Measurements from ENCODE around the gene NPLOC4.
A peak's percentile ranks its signal among the peaks of the same experiment; 100 is the strongest.

The NPLOC4 gene

GRCh38 chr17:81644976-81645952 is 8.4 kb upstream of the NPLOC4 start:
- H2BK5ac ChIP-seq (ENCODE audit: low read length): no peak overlapping the region
- H3K18ac ChIP-seq (ENCODE audit: low read length): no peak overlapping the region
- H3K36me3 ChIP-seq (replicated peaks in 1 of 2; ENCODE audit: control insufficient read depth in 2 of 2, insufficient read depth in 2 of 2, low read length in 2 of 2): peaks cover 0 to 3% of the 10 kb centered on the region in 2 donors
- peak overlapping the region; percentile 84 for H2BK12ac ChIP-seq (ENCODE audit: low read length)
- peak overlapping the region; percentile 84 for H3K9ac ChIP-seq (ENCODE audit: low read depth, low read length, poor library complexity)
- H3K4me3 ChIP-seq (ENCODE audit: low read length in 2 of 2): peak overlapping the region in 1 of 2 donors; percentile 3
- H2AFZ ChIP-seq (ENCODE audit: low read length): no peak overlapping the region
- H3K27me3 ChIP-seq (ENCODE audit: control insufficient read depth in 3 of 3, insufficient read depth in 3 of 3, low read depth in 1 of 3, low read length in 3 of 3): peaks cover 14 to 30% (median 22%) of the 10 kb centered on the region in 3 experiments
- H3K4me1 ChIP-seq (ENCODE audit: control insufficient read depth in 2 of 2, insufficient read depth in 1 of 2, low read depth in 1 of 2, low read length in 2 of 2): peaks cover 0 to 2% of the 10 kb centered on the region in 2 donors
- no CpG with 5 or more reads among the region's 29 CpGs for WGBS, 2 donors (ENCODE audit: extremely low coverage in 2 of 2, insufficient read length in 2 of 2, insufficient replicate concordance in 1 of 2)
- no peak for DNase-seq (ENCODE audit: low spot score)
- H3K4me2 ChIP-seq (ENCODE audit: insufficient read depth, low read length, poor library complexity, severe bottlenecking): no peak overlapping the region
- no peak overlapping the region for H3K4ac ChIP-seq (ENCODE audit: low read length)
- peak overlapping the region; percentile 64 for H2BK15ac ChIP-seq (ENCODE audit: low read length)
- H2AK5ac ChIP-seq (ENCODE audit: low read depth, low read length): no peak overlapping the region
- peak overlapping the region; percentile 75 for H3K23ac ChIP-seq (ENCODE audit: low read depth, low read length, poor library complexity)
- H3K79me1 ChIP-seq (ENCODE audit: low read depth, low read length): peaks cover 3% of the 10 kb centered on the region
- no peak overlapping the region for H4K91ac ChIP-seq (ENCODE audit: low read depth, low read length, poor library complexity)
- no peak overlapping the region for H2BK120ac ChIP-seq (ENCODE audit: low read depth, low read length)
- H3K27ac ChIP-seq (replicated peaks; ENCODE audit: low read length): no peak overlapping the region
- peak overlapping the region; percentile 97 for H3K14ac ChIP-seq (ENCODE audit: low read length)
- H3K9me3 ChIP-seq (replicated peaks in 1 of 2; ENCODE audit: control insufficient read depth in 2 of 2, insufficient read depth in 1 of 2, low read depth in 1 of 2, low read length in 2 of 2): peaks cover 11 to 12% of the 10 kb centered on the region in 2 donors
- H4K8ac ChIP-seq (ENCODE audit: low read depth, low read length): no peak overlapping the region

DNA sequence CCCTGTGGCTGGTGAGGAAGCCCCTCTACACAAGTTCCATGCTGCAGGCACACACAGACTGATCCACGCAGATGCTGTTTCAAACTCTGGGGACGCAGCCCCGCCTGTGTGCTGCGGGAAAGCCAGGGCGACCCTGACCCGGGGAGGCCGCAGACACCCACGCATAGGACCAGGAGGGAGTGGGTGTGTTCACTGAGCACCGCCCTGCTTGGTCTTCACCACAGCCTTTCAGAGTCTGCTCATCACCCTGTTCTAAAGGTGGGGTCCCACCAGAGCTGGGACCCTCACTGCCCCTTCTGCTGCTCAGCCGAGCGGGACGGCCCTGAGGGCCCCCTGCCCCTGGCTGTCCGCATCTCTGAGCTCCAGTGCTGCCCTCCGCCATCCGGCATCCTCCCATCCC is 7.6 kb upstream of the NPLOC4 start:
- H2BK12ac ChIP-seq (ENCODE audit: low read length): peak overlapping the region; percentile 10
- WGBS, 2 donors (ENCODE audit: extremely low coverage in 2 of 2, insufficient read length in 2 of 2, insufficient replicate concordance in 1 of 2): no CpG with 5 or more reads among the region's 15 CpGs
- H3K9ac ChIP-seq (ENCODE audit: low read depth, low read length, poor library complexity): no peak overlapping the region
- H2BK15ac ChIP-seq (ENCODE audit: low read length): peak overlapping the region; percentile 37
- peak overlapping the region; percentile 37 for H3K4ac ChIP-seq (ENCODE audit: low read length)
- no peak overlapping the region for H3K27ac ChIP-seq (replicated peaks; ENCODE audit: low read length)
- peak overlapping the region; percentile 6 for H3K14ac ChIP-seq (ENCODE audit: low read length)
- peaks cover 0 to 2% of the 10 kb centered on the region in 2 donors for H3K4me1 ChIP-seq (ENCODE audit: control insufficient read depth in 2 of 2, insufficient read depth in 1 of 2, low read depth in 1 of 2, low read length in 2 of 2)
- no peak overlapping the region for H2AFZ ChIP-seq (ENCODE audit: low read length)
- H3K9me3 ChIP-seq (replicated peaks in 1 of 2; ENCODE audit: control insufficient read depth in 2 of 2, insufficient read depth in 1 of 2, low read depth in 1 of 2, low read length in 2 of 2): peaks cover 10 to 11% of the 10 kb centered on the region in 2 donors
- peak overlapping the region; percentile 48 for H3K18ac ChIP-seq (ENCODE audit: low read length)
- H2BK5ac ChIP-seq (ENCODE audit: low read length): no peak overlapping the region
- H2AK5ac ChIP-seq (ENCODE audit: low read depth, low read length): no peak overlapping the region
- H3K4me3 ChIP-seq (ENCODE audit: low read length in 2 of 2): no peak overlapping the region
- peak overlapping the region; percentile 20 for H3K23ac ChIP-seq (ENCODE audit: low read depth, low read length, poor library complexity)
- no peak for DNase-seq (ENCODE audit: low spot score)
- no peak overlapping the region for H4K8ac ChIP-seq (ENCODE audit: low read depth, low read length)
- no peak overlapping the region for H4K91ac ChIP-seq (ENCODE audit: low read depth, low read length, poor library complexity)
- no peak overlapping the region for H2BK120ac ChIP-seq (ENCODE audit: low read depth, low read length)
- no peak overlapping the region for H3K4me2 ChIP-seq (ENCODE audit: insufficient read depth, low read length, poor library complexity, severe bottlenecking)
- H3K79me1 ChIP-seq (ENCODE audit: low read depth, low read length): no peaks in the 10 kb centered on the region
- H3K36me3 ChIP-seq (replicated peaks in 1 of 2; ENCODE audit: control insufficient read depth in 2 of 2, insufficient read depth in 2 of 2, low read length in 2 of 2): peaks cover 0 to 3% of the 10 kb centered on the region in 2 donors
- peaks cover 14 to 26% (median 22%) of the 10 kb centered on the region in 3 experiments for H3K27me3 ChIP-seq (ENCODE audit: control insufficient read depth in 3 of 3, insufficient read depth in 3 of 3, low read depth in 1 of 3, low read length in 3 of 3)

GRCh38 chr17:81641825-81642489 is 5.0 kb upstream of the NPLOC4 start:
- no peak overlapping the region for H3K4ac ChIP-seq (ENCODE audit: low read length)
- H3K4me2 ChIP-seq (ENCODE audit: insufficient read depth, low read length, poor library complexity, severe bottlenecking): no peak overlapping the region
- no peak overlapping the region for H2BK12ac ChIP-seq (ENCODE audit: low read length)
- no peak overlapping the region for H3K9ac ChIP-seq (ENCODE audit: low read depth, low read length, poor library complexity)
- no peak overlapping the region for H3K14ac ChIP-seq (ENCODE audit: low read length)
- no peaks in the 10 kb centered on the region for H3K4me1 ChIP-seq (ENCODE audit: control insufficient read depth in 2 of 2, insufficient read depth in 1 of 2, low read depth in 1 of 2, low read length in 2 of 2)
- peaks cover 0 to 2% of the 10 kb centered on the region in 2 donors for H3K9me3 ChIP-seq (replicated peaks in 1 of 2; ENCODE audit: control insufficient read depth in 2 of 2, insufficient read depth in 1 of 2, low read depth in 1 of 2, low read length in 2 of 2)
- H4K8ac ChIP-seq (ENCODE audit: low read depth, low read length): no peak overlapping the region
- H3K23ac ChIP-seq (ENCODE audit: low read depth, low read length, poor library complexity): no peak overlapping the region
- peak overlapping the region; percentile 56 for H2AK5ac ChIP-seq (ENCODE audit: low read depth, low read length)
- no CpG with 5 or more reads among the region's 17 CpGs for WGBS, 2 donors (ENCODE audit: extremely low coverage in 2 of 2, insufficient read length in 2 of 2, insufficient replicate concordance in 1 of 2)
- no peak overlapping the region for H3K4me3 ChIP-seq (ENCODE audit: low read length in 2 of 2)
- H3K79me1 ChIP-seq (ENCODE audit: low read depth, low read length): no peaks in the 10 kb centered on the region
- no peak overlapping the region for H4K91ac ChIP-seq (ENCODE audit: low read depth, low read length, poor library complexity)
- H3K27ac ChIP-seq (replicated peaks; ENCODE audit: low read length): no peak overlapping the region
- no peak overlapping the region for H2BK5ac ChIP-seq (ENCODE audit: low read length)
- no peak overlapping the region for H2AFZ ChIP-seq (ENCODE audit: low read length)
- peaks cover 0 to 3% (median 2%) of the 10 kb centered on the region in 3 experiments for H3K27me3 ChIP-seq (ENCODE audit: control insufficient read depth in 3 of 3, insufficient read depth in 3 of 3, low read depth in 1 of 3, low read length in 3 of 3)
- no peak overlapping the region for H2BK15ac ChIP-seq (ENCODE audit: low read length)
- peaks cover 0 to 3% of the 10 kb centered on the region in 2 donors for H3K36me3 ChIP-seq (replicated peaks in 1 of 2; ENCODE audit: control insufficient read depth in 2 of 2, insufficient read depth in 2 of 2, low read length in 2 of 2)
- H2BK120ac ChIP-seq (ENCODE audit: low read depth, low read length): no peak overlapping the region
- H3K18ac ChIP-seq (ENCODE audit: low read length): no peak overlapping the region
- no peak for DNase-seq (ENCODE audit: low spot score)

DNA sequence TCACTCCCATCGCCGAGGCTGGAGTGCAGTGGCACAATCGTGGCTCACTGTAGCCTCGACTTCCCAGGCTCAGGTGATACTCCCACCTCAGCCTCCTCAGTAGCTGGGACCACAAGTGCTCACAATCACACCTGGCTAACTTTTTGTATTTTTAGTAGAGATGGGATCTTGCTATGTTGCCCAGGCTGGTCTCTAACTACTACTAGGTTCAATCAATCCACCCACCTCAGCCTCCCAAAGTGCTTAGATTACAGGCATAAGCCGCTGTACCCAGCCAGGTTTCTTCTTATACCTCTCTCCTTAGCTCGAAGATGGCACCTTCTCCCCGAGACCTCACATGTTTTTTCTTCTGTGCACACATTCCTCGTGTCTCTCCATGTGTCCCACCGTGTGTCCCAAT is 3.1 kb upstream of the NPLOC4 start:
- Histone ChIP-seq H3K27me3 (ENCODE audit: control insufficient read depth in 3 of 3, insufficient read depth in 3 of 3, low read depth in 1 of 3, low read length in 3 of 3) (no peaks in the 10 kb centered on the region), H3K18ac (ENCODE audit: low read length) (no peak overlapping the region), H3K4me2 (ENCODE audit: insufficient read depth, low read length, poor library complexity, severe bottlenecking) (no peak overlapping the region), H3K4me3 (ENCODE audit: low read length in 2 of 2) (no peak overlapping the region), H3K4ac (ENCODE audit: low read length) (no peak overlapping the region), H4K91ac (ENCODE audit: low read depth, low read length, poor library complexity) (no peak overlapping the region), H2AK5ac (ENCODE audit: low read depth, low read length) (no peak overlapping the region), H3K36me3 (replicated peaks in 1 of 2; ENCODE audit: control insufficient read depth in 2 of 2, insufficient read depth in 2 of 2, low read length in 2 of 2) (no peaks in the 10 kb centered on the region), H3K4me1 (ENCODE audit: control insufficient read depth in 2 of 2, insufficient read depth in 1 of 2, low read depth in 1 of 2, low read length in 2 of 2) (peaks cover 6 to 8% of the 10 kb centered on the region in 2 donors), H3K9ac (ENCODE audit: low read depth, low read length, poor library complexity) (no peak overlapping the region), H2BK120ac (ENCODE audit: low read depth, low read length) (no peak overlapping the region), H2AFZ (ENCODE audit: low read length) (no peak overlapping the region), H4K8ac (ENCODE audit: low read depth, low read length) (no peak overlapping the region), H3K79me1 (ENCODE audit: low read depth, low read length) (peaks cover 3% of the 10 kb centered on the region), H3K14ac (ENCODE audit: low read length) (no peak overlapping the region), H3K27ac (replicated peaks; ENCODE audit: low read length) (no peak overlapping the region), H2BK15ac (ENCODE audit: low read length) (no peak overlapping the region), H2BK12ac (ENCODE audit: low read length) (no peak overlapping the region), H3K23ac (ENCODE audit: low read depth, low read length, poor library complexity) (no peak overlapping the region), H2BK5ac (ENCODE audit: low read length) (no peak overlapping the region), H3K9me3 (replicated peaks in 1 of 2; ENCODE audit: control insufficient read depth in 2 of 2, insufficient read depth in 1 of 2, low read depth in 1 of 2, low read length in 2 of 2) (no peaks in the 10 kb centered on the region)
- DNase-seq (ENCODE audit: low spot score): no peak
- no CpG with 5 or more reads among the region's 9 CpGs for WGBS, 2 donors (ENCODE audit: extremely low coverage in 2 of 2, insufficient read length in 2 of 2, insufficient replicate concordance in 1 of 2)
